Measurements from ENCODE around the gene IL22RA2. TPM values are rescaled to one million over a fixed set of nuclear protein-coding genes. Genes with fewer than 3 reads are reported as not detected.

Gene IL22RA2
- total RNA-seq, 1 experiment from 2014 or later: not detected

DNA sequence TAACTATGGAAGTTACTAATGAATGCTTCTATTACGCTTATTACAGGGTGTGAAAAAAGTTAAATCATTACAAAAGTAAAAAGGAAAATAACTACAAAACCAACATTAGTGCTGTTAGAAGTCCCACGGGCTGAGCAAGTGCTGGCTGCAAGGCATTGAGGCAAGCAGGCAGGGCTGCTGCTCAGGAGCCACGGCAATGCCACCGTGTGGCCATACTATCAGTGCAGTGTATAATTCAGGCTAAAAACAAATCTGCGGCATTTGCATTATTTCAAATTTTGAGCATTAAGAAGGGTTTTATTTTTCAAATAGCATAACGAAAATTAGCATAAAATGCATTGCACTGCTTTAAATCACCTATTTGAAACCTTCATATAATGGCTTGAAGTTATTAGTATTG, 28.6 kb upstream of the IL22RA2 start:
- Mint-ChIP-seq H3K4me1 (0 out of 2 replicates have a peak, but pooled peaks cover 4% of the 10 kb centered on the region), H3K27me3 (ENCODE audit: low read depth) (no peaks in the 10 kb centered on the region; the same call in 1 of the 2 replicates), H3K27ac (no peak overlapping the region), H3K9me3 (peaks cover 14% of the 10 kb centered on the region), H3K4me3 (no peak overlapping the region), H3K36me3 (peaks cover 65% of the 10 kb centered on the region)
- DNase-seq (ENCODE audit: low spot score): no peak
- TF ChIP-seq, protein P1, sequence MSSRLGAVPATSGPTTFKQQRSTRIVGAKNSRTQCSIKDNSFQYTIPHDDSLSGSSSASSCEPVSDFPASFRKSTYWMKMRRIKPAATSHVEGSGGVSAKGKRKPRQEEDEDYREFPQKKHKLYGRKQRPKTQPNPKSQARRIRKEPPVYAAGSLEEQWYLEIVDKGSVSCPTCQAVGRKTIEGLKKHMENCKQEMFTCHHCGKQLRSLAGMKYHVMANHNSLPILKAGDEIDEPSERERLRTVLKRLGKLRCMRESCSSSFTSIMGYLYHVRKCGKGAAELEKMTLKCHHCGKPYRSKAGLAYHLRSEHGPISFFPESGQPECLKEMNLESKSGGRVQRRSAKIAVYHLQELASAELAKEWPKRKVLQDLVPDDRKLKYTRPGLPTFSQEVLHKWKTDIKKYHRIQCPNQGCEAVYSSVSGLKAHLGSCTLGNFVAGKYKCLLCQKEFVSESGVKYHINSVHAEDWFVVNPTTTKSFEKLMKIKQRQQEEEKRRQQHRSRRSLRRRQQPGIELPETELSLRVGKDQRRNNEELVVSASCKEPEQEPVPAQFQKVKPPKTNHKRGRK (CRISPR knock-in tag; IDR thresholded peaks at IDR 0.05; ENCODE audit: borderline replicate concordance): no peak
- TF ChIP-seq, protein P2, sequence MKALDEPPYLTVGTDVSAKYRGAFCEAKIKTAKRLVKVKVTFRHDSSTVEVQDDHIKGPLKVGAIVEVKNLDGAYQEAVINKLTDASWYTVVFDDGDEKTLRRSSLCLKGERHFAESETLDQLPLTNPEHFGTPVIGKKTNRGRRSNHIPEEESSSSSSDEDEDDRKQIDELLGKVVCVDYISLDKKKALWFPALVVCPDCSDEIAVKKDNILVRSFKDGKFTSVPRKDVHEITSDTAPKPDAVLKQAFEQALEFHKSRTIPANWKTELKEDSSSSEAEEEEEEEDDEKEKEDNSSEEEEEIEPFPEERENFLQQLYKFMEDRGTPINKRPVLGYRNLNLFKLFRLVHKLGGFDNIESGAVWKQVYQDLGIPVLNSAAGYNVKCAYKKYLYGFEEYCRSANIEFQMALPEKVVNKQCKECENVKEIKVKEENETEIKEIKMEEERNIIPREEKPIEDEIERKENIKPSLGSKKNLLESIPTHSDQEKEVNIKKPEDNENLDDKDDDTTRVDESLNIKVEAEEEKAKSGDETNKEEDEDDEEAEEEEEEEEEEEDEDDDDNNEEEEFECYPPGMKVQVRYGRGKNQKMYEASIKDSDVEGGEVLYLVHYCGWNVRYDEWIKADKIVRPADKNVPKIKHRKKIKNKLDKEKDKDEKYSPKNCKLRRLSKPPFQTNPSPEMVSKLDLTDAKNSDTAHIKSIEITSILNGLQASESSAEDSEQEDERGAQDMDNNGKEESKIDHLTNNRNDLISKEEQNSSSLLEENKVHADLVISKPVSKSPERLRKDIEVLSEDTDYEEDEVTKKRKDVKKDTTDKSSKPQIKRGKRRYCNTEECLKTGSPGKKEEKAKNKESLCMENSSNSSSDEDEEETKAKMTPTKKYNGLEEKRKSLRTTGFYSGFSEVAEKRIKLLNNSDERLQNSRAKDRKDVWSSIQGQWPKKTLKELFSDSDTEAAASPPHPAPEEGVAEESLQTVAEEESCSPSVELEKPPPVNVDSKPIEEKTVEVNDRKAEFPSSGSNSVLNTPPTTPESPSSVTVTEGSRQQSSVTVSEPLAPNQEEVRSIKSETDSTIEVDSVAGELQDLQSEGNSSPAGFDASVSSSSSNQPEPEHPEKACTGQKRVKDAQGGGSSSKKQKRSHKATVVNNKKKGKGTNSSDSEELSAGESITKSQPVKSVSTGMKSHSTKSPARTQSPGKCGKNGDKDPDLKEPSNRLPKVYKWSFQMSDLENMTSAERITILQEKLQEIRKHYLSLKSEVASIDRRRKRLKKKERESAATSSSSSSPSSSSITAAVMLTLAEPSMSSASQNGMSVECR (CRISPR knock-in tag; IDR thresholded peaks at IDR 0.05; ENCODE audit: borderline replicate concordance): no peak
- TF ChIP-seq NFYB (CRISPR knock-in tag; conservative IDR thresholded peaks at IDR 0.05; ENCODE audit: low read depth) (no peak), JAZF1 (CRISPR knock-in tag; IDR thresholded peaks at IDR 0.05) (no peak), TEAD4 (CRISPR knock-in tag; IDR thresholded peaks at IDR 0.05) (no peak), ZNF219 (CRISPR knock-in tag; IDR thresholded peaks at IDR 0.05; ENCODE audit: borderline replicate concordance) (no peak), ZNF423 (CRISPR knock-in tag; IDR thresholded peaks at IDR 0.05) (no peak), CTCF (IDR thresholded peaks at IDR 0.05) (no peak), NR1H2 (CRISPR knock-in tag; IDR thresholded peaks at IDR 0.05) (no peak), TP53 (CRISPR knock-in tag; IDR thresholded peaks at IDR 0.05) (no peak), ZNF263 (CRISPR knock-in tag; IDR thresholded peaks at IDR 0.05; ENCODE audit: low read depth) (no peak), ZBTB21 (CRISPR knock-in tag; IDR thresholded peaks at IDR 0.05; ENCODE audit: borderline replicate concordance) (no peak), SMAD3 (CRISPR knock-in tag; IDR thresholded peaks at IDR 0.05; ENCODE audit: borderline replicate concordance) (no peak), HMGXB4 (CRISPR knock-in tag; IDR thresholded peaks at IDR 0.05) (no peak)
- TF ChIP-seq, protein P3, sequence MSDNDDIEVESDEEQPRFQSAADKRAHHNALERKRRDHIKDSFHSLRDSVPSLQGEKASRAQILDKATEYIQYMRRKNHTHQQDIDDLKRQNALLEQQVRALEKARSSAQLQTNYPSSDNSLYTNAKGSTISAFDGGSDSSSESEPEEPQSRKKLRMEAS (CRISPR knock-in tag; IDR thresholded peaks at IDR 0.05): no peak
- TF ChIP-seq, protein P4, sequence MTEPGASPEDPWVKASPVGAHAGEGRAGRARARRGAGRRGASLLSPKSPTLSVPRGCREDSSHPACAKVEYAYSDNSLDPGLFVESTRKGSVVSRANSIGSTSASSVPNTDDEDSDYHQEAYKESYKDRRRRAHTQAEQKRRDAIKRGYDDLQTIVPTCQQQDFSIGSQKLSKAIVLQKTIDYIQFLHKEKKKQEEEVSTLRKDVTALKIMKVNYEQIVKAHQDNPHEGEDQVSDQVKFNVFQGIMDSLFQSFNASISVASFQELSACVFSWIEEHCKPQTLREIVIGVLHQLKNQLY (CRISPR knock-in tag; IDR thresholded peaks at IDR 0.05): no peak
- peak; percentile 50; the same call in 1 of the 2 replicates for ATAC-seq
- POLR2A ChIA-PET: no interaction called here
- CTCF ChIA-PET: no interaction called here

All from WTC11 (cell line).